GDM1 (cell line): ENCODE results near the gene COPA.

Experiments
- DNase-seq: peaks from one replicate; lab custom pipeline; 2025; lab: John Stamatoyannopoulos, UW

The COPA gene

DNA sequence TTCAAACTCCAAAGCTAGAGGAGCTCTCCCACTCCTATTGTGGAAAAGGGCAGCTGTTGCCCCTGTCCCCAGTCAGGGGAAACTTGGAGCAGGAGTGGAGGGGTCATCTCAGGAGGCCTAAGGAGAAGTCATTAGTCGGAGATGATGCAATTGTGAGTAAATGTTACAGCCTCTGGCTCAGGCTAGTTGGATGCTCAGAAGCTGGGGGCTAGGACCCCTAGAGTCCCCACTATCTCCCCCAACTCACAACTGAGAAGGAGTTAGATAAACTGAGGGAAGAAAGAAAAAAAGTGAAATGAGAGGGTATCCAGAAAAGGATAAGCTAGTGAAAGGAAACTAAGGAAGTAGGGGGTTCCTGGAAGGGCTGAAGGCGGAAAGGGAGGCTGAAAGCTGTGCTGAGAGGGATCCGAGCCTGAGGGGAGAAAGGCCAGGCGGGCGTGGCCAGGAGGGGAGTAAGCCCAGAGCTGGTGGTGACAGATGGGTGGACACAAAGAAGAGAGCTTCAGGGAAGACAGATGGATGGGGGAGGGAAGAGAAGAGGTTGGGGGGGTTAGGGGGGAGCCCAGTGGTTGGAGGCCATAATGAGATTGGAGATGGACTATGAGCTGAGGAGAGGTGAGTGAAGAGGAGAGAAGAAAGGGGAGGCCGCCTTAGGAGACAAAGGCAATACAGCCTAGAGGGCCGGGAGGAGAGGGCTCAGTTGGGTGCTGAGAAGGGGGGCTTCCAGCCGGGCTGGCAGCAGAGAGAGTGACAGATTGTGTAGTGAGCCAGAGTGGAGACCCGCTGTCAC is 19.3 kb upstream of the COPA start:
- no peak for DNase-seq

DNA sequence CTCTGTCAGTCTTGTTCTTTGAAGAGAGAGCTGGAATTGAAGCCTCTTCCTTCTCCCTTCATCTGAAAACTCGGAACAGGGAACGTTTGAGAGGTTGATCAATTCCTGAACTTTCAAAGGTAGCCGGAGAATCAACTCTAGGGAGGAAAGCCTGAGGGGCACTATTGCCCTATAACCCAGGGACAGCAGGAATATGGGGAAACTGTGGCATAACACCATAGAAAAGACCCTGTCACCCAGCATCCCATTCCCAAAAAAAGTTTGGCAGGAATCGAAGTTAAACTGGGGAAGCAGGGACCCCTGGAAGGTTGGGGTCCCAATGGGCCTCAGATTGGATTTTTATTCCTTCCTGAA is 18.7 kb upstream of the COPA start:
- DNase-seq, result no peak

DNA sequence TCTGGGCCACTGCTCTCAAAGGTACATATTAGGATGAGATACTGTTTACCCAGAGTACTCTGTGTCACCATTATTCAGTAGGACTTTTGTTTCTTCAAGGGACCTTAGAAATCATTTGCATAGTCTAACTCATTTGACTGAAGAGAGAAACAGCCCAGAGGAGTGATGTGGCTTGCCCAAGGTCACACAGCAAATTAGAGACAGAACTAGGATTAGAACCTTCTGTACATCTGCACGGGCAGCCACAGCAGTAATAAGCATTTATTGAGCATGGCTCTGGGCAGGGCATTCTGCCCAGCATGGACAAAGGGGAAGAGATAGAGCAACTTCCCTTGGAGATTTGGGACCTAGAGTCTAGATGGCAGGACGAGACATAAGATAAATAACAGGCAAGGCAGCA is 18.1 kb upstream of the COPA start:
- no peak for DNase-seq

DNA sequence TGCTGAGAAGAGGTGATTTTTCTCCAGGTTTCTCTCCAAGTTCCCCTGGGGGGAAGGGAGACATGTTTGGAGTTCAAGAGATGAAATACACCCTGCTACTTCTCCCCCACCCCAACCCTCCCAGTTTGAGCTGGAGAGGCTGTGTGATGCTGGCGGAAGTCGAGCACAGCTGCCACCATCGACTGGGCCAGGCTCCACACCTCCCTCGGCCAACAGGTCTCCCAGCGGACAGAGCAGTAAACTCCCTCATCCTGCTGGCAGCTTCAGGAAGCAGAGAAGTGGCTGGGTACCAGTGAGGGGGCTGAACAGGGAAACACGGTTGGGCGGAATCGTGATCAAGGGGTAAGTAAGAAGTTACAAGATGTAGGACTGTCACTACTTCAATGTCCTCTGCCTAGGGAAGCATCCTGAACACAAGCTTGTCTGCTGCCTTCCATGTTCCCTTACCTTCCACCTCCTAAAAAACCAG is 17.2 kb upstream of the COPA start:
- no peak for DNase-seq

DNA sequence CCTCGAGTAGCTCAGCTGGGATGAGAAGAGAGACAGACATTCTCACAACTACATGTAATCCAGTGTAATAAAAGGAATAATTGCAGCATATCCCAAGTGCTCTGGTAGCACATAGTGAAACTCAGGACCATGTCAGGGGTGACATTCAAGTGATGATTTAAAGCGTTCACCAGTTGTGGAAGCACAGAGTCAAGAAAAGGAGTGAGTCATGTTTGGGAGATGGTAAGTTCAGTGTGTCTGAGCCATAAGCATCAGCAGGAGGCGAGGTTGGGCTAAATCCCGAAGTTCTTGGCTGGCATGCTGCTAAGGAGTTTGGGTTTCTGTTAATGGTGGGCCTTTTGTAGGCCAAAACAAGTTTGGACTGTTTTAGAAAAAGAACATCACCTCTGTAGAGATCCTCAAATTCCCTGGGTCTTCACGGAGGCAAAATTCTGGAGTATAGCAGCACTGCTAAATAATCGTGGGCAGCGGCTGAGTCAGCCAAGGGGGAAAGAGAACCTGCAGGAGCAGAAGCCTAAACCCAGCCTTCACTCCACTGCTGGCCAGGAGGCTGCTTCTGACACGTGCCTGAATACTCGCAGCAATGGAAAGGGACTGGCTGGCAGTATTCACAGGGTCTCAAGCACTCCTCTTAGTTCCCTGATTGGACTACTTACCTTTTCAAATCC is 16.6 kb upstream of the COPA start:
- no peak for DNase-seq

DNA sequence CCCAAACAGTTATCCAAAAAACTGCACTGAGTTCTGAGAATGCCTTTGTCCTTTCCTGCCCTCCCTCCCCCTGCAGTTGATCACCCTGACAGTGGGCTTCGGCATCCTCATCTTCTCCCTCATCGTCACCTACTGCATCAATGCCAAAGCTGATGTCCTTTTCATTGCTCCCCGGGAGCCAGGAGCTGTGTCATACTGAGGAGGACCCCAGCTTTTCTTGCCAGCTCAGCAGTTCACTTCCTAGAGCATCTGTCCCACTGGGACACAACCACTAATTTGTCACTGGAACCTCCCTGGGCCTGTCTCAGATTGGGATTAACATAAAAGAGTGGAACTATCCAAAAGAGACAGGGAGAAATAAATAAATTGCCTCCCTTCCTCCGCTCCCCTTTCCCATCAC is 15.0 kb upstream of the COPA start:
- no peak for DNase-seq

DNA sequence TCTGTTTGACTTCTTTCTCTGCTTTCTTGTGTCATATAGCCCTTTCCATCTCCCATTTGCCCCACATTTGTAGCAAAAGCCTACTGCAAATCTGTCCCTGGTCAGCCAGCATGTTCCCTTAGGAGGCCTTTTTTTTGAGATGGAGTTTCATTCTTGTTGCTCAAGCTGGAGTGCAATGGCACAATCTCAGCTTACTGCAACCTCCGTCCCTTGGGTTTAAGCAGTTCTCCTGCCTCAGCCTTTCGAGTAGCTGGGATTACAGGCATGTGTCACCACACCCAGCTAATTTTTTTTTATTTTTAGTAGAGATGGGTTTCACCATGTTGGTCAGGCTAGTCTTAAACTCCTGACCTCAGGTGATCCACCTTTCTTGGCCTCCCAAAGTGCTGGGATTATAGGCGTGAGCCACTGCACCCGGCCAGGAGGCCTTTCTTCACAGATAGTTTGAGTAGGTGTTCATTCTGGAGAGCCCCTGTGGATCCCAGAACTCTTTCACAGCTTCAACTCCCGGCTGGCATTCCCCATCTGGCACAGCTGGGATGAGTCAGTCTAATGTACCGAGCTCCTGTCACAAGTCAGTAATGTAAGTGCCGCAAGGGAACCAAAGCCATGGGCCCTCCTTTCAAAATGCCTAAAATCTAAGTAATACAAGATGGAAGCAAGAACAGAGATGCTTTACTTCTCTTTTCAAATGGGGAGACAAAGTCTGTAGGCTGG is 14.4 kb upstream of the COPA start:
- no peak for DNase-seq

DNA sequence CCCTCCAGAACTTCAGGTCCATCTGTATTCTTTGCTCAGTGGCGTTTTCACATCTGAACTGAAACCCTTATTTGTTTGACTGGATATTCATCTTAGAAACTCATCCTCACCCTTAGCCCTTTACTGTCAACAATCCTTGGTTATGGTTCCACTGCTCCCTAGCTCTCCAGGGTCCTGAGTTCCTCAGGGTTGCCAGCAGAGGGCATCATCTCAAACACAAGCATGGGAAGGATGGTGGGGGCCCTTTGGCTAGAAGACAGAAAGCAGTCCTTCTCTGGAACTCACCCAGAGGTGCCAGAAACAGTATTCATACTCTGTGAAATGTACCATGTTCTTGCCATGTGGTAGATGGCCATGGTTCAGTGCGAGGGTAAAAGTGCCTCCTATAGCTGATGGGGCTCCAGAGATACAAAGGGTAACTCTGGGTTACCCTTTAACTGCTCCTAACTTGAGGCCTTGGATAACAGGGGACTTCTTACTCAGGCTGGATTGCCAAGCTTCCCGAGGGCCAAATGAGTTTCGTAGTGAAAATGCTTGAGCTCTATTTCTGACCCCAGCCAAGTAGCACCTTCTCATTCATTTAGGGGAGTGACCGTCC is 11.4 kb upstream of the COPA start:
- no peak for DNase-seq

DNA sequence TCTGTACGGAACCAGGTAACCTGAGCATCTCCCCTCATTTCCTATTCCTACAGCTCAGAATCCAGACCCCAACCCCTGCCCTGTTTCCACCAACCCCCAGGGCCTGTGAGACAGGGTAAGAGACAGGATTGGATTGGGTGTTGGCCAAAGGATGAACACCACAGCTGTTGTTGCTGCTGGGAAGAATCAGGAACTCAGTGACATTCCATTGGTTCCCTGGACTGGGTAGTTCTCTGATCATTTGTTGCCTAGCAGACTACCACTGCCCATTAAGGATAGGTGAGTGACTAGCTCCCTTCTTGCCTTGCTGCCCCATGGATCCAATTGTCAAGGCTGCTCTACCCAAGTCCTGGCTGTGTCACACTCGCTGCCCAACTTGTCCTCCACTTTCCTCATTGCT is 10.2 kb upstream of the COPA start:
- DNase-seq, result no peak

DNA sequence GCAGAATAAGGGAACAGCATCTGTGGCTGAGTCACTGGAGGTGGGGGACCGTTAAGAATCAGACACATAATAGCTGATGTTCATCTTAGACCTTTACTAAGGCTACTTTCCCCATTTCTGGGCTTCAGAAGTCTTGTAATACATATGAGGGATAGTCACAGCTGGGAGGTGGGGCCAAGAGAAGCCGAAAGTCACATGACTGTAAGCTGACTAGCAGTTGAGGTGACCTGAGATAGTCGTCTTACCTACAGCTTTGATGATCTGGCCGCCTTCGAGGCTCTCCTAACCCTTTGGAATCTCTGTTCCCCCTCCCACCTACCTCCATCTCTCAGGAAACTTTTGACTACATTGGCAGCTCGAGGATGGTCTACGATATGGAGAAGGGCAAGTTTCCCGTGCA is 9.5 kb upstream of the COPA start:
- DNase-seq, result no peak

DNA sequence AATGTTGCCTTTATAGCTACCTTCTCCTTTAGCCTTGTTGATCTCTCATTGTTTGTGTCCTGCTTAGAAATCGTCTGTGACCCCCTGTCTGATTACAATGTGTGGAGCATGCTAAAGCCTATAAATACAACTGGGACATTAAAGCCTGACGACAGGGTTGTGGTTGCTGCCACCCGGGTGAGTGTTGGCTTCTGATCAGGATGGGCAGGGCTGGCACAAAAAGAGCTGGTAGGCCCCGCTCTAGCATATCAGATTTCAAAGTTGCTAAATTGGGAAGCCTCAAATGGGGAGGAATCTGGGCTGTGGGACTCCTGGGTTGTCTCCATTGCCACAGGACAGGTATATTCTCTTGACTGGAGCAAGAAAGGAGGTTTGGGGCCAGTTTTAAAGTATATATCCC is 8.6 kb upstream of the COPA start:
- DNase-seq, result no peak

DNA sequence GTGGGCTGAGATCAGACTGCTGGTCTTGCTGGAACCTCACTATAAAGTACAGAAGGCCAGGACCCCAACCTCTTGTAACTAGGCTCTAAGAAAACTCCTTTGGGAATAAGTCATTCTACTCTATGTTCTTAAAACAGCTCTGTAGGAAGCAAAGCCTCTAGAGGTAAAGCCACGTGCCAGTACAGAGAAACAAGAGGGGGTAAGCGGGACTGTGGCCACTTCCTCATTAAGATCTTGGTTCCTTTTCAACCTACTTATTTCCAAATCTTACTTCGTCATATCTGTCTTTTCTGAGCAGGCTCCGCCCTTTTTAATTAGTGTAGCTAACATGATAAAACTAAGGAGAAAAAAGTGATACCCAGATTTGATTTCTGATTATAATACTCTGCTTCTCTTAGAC is 3.9 kb upstream of the COPA start:
- DNase-seq, result no peak

DNA sequence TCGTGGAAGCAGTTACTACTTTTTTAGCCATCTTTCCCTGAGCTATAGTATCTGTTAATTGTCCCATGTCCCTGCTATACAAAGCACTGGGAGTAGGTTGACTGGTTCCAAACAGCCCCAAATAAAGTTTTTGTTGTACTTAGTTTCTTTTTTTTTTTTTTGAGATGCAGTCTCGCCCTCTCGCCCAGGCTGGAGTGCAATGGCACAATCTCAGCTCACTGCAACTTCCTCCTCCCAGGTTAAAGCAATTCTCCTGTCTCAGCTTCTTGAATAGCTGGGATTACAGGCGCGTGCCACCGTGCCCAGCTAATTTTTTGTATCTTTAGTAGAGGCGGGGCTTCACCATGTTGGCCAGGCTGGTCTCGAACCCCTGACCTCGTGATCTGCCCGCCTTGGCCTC is 3.4 kb upstream of the COPA start:
- no peak for DNase-seq

DNA sequence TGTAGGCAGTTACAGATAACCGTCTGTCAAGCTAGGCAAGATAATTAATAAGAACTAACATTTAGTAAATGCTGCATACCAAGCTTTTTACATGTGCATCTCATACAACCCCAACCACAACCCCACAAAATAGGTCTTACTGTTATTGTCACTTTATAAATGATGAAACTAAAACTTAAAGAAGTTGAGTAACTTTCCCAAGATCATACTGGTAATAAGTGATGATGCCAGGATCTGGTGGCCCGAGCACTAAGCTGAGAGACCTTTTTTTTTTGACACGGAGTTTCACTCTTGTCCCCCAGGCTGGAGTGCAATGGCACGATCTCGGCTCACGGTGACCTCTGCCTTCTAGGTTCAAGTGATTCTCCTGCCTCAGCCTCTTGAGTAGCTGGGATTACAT is 1.9 kb upstream of the COPA start:
- no peak for DNase-seq

DNA sequence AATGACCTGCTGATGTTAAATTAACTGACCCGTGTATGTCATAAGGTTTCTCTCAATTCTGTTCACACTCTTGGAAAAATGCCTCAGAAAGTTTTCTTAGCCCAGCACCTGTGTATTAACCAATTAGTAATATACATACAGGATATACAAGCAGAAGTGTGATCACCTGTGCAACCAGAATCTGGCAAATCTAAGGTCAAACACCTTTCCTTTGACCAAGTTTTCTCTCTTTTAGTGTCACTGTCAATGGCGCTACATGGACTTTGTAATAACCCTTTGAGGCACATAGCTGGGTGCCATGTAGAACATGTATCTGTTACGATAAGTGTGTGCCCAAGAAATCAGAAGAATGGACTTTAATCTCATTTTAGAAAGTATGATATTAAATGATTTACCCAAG is 1.2 kb upstream of the COPA start:
- DNase-seq, result no peak

DNA sequence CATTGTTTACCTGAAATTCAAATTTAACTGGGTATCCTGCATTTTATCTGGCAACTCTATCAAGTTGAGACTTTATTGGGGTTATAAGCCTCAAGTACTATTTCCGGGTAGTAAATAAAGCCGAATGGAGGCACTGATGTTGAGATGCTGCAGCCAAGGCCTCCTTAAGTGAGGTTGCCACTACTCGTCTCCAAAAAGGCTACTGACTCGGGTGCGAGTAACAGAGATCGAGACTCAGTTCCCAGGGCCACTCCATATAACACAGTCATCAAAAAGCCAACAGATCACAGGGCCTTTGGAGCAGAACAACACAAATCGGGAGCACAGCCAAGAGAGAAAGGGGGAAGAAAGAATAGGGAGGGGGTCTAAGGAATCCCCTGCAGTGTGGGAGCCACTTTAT is 524 bp downstream of the COPA start:
- no peak for DNase-seq

DNA sequence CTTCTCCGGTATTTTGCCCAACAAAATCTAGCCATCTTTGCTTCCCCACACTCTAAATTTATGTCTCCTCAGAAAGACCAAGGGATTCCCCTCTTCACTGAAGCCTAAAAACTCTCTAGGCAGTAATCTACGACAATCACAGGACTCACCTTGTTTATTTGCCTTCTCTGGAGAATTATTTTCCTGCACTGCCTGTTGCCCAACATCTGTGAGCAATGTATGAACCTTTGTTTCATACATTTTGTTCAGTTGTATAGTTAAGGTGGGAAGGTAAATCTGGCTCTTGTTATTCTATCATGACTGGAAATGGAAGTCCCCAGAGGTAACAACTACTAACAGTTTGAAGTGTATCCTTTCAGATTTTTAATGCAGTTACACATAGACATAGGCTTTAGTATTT is 2.2 kb downstream of the COPA start:
- no peak for DNase-seq

DNA sequence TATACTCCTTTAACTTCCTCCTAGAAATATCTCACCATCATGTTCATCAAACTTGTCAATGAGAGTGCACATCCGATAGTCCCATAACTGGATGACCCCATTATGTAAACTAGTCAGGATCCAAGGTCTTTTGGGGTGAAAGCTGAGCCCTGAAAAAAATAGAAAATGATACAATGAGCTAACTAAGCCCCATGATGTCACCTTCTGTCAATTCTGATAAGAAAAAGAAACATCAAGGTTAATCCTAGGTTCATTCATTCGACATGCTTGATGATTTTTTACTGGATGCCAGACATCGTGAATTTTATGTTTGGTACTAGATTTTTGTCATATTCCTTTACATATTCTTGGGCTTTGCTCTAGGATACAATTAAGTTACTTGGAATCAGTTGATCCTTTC is 2.9 kb downstream of the COPA start:
- no peak for DNase-seq

DNA sequence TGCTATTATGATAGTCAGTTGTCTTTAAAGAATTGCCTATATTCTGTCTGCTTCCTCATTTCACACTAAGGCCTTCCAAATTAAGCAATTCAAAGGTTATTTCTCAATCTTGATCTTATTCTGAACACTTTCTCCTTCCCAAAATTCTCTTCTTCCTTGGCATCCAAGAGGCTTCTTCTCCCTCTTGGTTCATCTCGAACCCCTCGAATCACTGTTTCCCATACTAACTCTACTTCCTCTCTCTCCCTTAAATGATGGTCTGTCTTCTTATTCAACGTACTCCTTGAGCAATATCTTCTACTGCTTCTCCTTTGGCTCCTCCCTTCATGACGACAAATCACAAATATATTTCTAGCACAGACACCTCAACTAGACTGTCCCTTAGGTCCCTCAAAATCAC is 4.5 kb downstream of the COPA start:
- no peak for DNase-seq

DNA sequence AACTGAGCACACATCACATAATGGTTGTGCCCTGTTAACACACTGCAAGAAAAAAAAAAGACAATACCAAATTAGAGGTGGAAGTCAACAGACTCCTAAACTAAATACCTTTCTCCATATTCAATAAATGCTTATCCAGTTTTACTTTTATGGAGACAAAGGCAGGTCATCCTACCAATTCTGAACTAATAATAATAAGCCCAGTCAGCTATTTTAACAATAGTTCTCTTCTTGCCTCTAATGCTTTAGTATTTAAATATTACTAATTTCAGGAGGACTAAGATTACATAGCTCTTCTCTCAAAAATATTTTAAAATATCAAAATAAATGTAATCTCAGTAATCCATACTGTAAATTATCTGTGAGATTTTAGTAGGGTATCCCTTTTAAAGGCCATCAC is 10.5 kb downstream of the COPA start:
- DNase-seq, result no peak

DNA sequence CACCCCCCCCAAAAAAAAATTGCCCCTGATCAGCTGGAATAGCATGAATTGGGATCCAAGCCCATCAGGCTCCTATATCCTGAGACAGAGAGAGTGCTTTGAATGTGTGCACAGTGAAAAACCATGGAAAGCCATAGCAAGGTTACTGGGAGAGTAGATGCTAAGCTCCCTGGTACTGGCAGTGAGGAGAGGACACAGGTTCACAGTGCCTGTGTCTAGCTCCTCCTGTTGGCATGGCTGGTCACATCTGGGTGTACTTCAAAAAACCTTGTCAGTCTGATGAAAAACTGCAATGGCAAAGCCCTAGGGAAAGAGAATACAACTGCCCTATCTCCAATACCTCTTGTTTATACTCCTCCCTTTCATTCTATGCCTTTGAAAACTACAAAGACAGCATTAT is 12.9 kb downstream of the COPA start:
- no peak for DNase-seq

DNA sequence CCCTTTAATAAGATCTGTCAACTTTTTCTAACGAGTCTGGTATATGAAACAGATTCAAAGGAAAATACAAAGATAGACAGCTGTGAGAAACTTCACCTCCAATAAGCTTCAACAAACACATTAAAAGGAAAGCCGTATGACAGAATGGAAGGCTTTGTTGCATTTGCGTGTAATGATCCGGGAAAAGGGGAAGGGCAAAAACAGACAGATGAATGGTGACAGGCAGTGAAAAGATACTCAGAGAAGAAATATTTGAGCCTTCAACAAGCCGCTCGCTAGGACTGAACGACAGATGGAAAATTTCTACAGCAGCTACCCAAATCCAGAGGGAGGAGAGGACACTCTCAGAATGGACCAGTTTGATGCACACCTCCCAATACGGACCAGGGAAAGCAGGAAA is 14.9 kb downstream of the COPA start:
- DNase-seq, result no peak

DNA sequence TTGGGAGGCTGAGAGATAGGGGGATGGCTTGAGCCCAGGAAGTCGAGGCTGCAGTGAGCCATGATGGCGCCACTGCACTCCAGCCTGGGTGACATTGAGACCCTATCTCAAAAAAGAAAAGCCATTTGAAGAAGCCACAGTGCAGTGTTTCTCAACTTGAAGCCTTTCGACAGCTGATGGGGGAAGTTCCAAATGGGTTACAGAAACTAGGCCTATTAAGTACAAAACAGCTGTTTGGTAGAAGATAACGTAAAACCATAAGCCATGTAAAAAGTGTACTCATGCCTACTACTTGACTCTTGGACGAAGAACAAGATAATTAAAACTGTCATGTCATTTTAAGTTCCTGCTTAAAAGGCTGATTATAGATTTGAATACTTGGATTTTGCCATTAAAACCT is 16.6 kb downstream of the COPA start:
- no peak for DNase-seq
